ENCODE results near the gene GOLT1B.

The GOLT1B gene

GRCh38 chr12:21547437-21547836 lies 45.8 kb downstream of the GOLT1B start:
- H3K27me3 Mint-ChIP-seq (ENCODE audit: low read depth) = peaks cover 4% of the 10 kb centered on the region
- no peak for TF ChIP-seq CTCF (IDR thresholded peaks at IDR 0.05; ENCODE audit: unreplicated experiment in 3 of 3)
- no peak overlapping the region for H3K27ac Mint-ChIP-seq
- no peak overlapping the region for H3K4me3 Mint-ChIP-seq
- peaks cover 12% of the 10 kb centered on the region for H3K4me1 Mint-ChIP-seq
- H3K36me3 Mint-ChIP-seq (ENCODE audit: low read depth) = no peaks in the 10 kb centered on the region
- no peaks in the 10 kb centered on the region for H3K9me3 Mint-ChIP-seq

GRCh38 chr12:21551841-21552465 lies 50.4 kb downstream of the GOLT1B start:
- no peak for TF ChIP-seq CTCF (IDR thresholded peaks at IDR 0.05; ENCODE audit: unreplicated experiment in 3 of 3)

GRCh38 chr12:21552635-21553328 lies 51.2 kb downstream of the GOLT1B start:
- peak overlapping the region; percentile 54 to 60 (median 58) for H3K27ac Mint-ChIP-seq
- H3K4me1 Mint-ChIP-seq = peaks cover 30% of the 10 kb centered on the region
- no peaks in the 10 kb centered on the region for H3K36me3 Mint-ChIP-seq (ENCODE audit: low read depth)
- TF ChIP-seq CTCF (IDR thresholded peaks at IDR 0.05; ENCODE audit: unreplicated experiment in 3 of 3) = no peak
- no peaks in the 10 kb centered on the region for H3K27me3 Mint-ChIP-seq (ENCODE audit: low read depth)
- H3K4me3 Mint-ChIP-seq = peak overlapping the region in 1 of 3 experiments; percentile 12
- no peaks in the 10 kb centered on the region for H3K9me3 Mint-ChIP-seq

More at GRCh38 chr12:21551841-21552465, 50.4 kb downstream of the GOLT1B start:
- peaks cover 30% of the 10 kb centered on the region for H3K4me1 Mint-ChIP-seq
- no peaks in the 10 kb centered on the region for H3K27me3 Mint-ChIP-seq (ENCODE audit: low read depth)
- no peaks in the 10 kb centered on the region for H3K9me3 Mint-ChIP-seq
- peak overlapping the region; percentile 60 to 94 (median 88) for H3K27ac Mint-ChIP-seq
- H3K4me3 Mint-ChIP-seq = peak overlapping the region in 1 of 3 experiments; percentile 10
- H3K36me3 Mint-ChIP-seq (ENCODE audit: low read depth) = no peaks in the 10 kb centered on the region

GRCh38 chr12:21553329-21553675 lies 51.7 kb downstream of the GOLT1B start:
- Mint-ChIP-seq H3K9me3 (no peaks in the 10 kb centered on the region), H3K27me3 (ENCODE audit: low read depth) (no peaks in the 10 kb centered on the region), H3K4me3 (no peak overlapping the region), H3K27ac (peak overlapping the region; percentile 54 to 60 (median 58)), H3K4me1 (peaks cover 30% of the 10 kb centered on the region), H3K36me3 (ENCODE audit: low read depth) (no peaks in the 10 kb centered on the region)
- TF ChIP-seq CTCF (IDR thresholded peaks at IDR 0.05; ENCODE audit: unreplicated experiment in 3 of 3) = no peak

- no peak for TF ChIP-seq CTCF (IDR thresholded peaks at IDR 0.05; ENCODE audit: unreplicated experiment in 3 of 3)
- H3K4me1 Mint-ChIP-seq = peaks cover 18% of the 10 kb centered on the region
- no peak overlapping the region for H3K4me3 Mint-ChIP-seq
- no peaks in the 10 kb centered on the region for H3K27me3 Mint-ChIP-seq (ENCODE audit: low read depth)
- no peaks in the 10 kb centered on the region for H3K9me3 Mint-ChIP-seq
- H3K27ac Mint-ChIP-seq = no peak overlapping the region
- no peaks in the 10 kb centered on the region for H3K36me3 Mint-ChIP-seq (ENCODE audit: low read depth)
Observed at GRCh38 chr12:21558100-21558679, 56.6 kb downstream of the GOLT1B start.
